HG02885 (cell line): Measurements from ENCODE around the gene CISTR.
"Not testable (repeated sequence)": the region's sequence is repeated elsewhere in the genome, so short reads cannot be mapped to it uniquely, and the experiment has no call there.

Experiments
- ATAC-seq: cut with Tn5 transposase; IDR thresholded peaks from one replicate; pipeline ENCODE4 v1.9.1; 2021; ENCODE audit warnings: mild to moderate bottlenecking; ENCODE audit not compliant: unreplicated experiment, poor library complexity

The CISTR gene

GRCh38 chr12:53725824-53726223 lies 26.0 kb downstream of the CISTR start:
- ATAC-seq, result no peak

DNA sequence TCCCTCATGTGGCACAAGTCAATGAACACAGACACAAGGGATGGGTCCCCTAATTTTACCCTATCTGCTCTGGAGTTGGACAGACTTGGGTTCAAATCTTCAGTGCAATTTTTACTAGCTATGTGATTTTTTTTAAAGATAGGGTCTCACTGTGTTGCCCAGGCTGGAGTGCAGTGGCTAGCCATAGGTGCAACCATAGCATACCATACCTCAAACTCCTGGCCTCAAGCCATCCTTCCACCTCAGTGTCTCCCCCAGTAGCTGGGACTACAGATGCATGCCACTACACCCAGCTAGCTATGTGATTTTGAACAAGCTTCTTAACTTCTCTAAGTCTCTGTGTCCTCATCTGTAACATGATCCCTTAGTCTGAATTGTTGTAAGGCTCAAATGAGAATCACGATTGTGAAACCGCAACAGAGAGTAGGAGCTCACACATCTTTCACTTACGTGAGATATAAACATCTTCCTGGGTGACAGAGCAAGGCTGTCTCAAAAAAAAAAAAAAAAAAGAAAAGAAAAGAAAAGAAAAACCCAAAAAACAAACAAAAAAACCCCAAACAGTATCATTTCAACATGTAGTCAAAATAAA lies 29.2 kb downstream of the CISTR start:
- no peak for ATAC-seq

DNA sequence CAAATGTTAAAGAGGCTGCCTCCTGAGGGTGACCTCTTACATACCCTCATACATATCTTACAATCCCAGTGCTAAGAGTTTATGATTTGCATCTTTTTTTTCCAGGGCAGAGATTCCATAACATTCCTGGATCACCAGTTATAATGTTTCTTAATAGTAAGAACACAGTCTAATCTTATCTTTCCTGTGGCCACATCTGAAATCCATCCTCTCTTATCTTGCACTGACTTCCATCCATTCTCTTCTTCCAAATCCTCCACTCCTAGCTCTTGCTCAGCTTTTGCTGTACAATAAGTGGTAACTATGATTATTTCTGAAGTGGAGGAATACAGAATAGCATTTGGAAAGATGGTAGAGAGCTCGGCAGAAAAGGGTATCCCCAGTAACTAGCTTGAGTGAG lies 30.8 kb downstream of the CISTR start:
- no peak for ATAC-seq

DNA sequence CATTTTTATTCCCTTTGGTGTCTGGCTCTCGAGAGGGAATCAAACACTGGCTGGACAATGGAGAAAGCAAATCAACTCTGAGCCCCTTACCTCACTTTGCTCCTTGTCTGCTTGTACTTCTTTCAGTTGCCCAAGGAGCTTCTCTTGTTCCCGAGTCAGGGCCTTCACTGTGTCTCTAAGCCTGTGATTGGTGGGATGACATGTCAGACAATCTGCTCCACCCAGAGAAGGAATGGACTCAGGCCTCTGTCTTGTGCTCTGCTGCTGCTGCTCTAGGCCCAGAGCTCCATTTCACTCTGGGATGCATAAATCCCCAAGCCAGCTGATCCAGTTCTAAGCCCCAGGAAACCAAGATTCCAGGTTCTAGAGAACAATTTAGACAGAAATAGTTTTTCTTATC lies 32.1 kb downstream of the CISTR start:
- no peak for ATAC-seq

- not testable (repeated sequence) for ATAC-seq
These were observed 33.2 kb downstream of the CISTR start for GRCh38 chr12:53718567-53718966.

- no peak for ATAC-seq
These were observed 34.5 kb downstream of the CISTR start for GRCh38 chr12:53717319-53717718.

GRCh38 chr12:53714004-53714403 lies 37.8 kb downstream of the CISTR start:
- no peak for ATAC-seq

DNA sequence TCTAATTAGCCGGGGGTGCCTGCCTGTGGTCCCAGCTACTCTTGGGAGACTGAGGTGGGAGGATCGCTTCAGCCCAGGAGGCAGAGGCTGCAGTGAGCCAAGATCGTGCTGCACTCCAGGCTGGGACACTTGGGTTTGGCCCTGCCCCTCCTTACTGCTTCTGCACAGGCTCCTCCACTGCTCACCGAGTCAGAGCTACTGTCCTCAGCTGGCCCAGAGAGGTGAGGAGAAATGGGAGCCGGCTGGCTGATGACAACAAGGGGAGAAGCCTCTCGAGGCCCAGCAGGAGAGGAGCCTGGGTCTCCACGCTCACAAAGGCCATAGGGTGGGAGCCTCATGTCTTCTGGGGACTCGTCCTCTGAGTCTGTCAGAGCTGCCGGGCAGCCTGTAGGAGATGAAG lies 38.3 kb downstream of the CISTR start:
- no peak for ATAC-seq

DNA sequence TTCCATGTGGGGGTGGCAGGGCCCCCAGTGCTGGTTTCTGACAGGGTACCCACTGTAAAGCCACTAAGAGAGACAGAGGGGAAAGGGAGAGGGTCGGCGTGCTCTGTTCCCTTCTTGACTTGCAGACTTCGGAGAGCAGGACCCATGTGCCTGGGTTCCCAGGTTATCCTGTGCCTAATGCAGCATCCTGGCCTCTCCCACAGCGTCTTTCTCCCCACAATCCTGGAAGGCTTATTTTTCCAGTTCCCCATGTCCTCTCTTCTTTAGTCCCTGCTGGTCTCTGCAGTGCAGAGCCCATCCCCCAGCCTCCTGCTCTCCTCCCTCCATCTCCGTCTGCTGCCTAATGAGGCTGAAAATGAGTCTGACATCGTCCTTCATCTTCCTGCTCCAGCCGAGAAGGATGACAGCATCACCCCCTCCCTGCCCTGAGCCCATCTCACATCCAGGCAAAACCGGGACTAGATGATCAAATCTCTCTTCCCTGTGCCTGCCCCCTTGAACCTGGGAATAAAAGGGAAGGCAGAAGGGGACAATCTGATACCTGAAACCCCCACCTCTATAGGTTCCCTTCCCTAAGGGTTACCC lies 39.6 kb downstream of the CISTR start:
- ATAC-seq, result no peak

GRCh38 chr12:53710091-53710490 lies 41.7 kb downstream of the CISTR start:
- no peak for ATAC-seq

- ATAC-seq, result no peak
These were observed 42.1 kb downstream of the CISTR start for GRCh38 chr12:53709671-53710070.

GRCh38 chr12:53706080-53706479 lies 45.7 kb downstream of the CISTR start:
- no peak for ATAC-seq

DNA sequence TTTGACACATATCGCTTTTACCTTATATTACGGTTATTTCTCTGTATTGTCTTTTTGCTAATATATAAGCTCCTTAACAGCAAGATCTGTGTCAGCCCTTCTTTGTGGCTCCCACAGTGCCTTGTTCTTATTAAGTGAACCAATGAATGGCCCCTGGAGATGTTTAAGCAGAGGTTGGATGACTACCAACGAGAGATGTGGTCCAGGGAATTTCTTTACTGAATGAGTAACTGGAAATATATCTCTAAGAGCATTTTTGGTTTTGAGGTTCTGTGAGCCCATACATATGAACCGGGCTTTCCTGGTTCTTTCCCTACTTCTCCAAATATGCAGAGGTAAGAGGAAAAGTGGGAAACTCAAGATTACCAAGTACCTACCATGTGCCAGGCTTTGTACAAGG lies 48.0 kb downstream of the CISTR start:
- no peak for ATAC-seq

GRCh38 chr12:53701518-53702264 lies 50.1 kb downstream of the CISTR start:
- peak; percentile 61 for ATAC-seq

DNA sequence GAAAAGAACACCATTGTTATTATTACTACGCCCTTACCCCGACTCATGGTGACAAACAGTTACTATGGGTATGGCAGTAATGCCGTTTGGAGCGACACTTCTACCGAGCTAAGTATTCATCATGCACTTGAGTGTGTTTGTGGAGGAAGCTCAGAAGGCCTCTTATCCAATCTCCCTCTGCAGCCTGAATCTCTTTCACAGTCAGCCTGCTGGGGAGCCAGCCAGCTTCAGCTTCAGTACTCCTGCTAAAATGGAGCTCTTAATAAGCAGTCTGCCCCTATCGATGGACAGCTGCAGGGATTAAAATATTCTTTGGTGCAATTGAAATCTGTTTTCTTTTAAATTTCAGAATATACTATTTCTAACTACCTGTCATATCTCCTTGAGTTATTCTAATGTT lies 51.2 kb downstream of the CISTR start:
- no peak for ATAC-seq

DNA sequence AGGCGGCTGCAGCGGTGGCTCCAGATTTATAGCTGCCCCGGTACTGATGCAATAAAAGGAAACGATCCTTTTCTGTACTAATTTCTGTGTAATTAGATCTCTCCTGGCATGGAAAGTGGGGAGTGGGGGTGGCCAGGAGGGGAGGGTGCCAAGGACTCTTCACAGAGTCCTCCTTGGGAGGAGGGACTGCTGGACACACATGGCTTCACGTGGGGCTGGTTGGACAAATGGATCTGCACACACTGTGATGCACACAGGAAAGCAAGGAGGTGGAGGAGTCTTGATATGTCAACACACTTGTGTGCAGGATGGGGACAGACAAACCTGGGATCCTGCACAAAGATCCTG lies 52.1 kb downstream of the CISTR start:
- ATAC-seq, result no peak

DNA sequence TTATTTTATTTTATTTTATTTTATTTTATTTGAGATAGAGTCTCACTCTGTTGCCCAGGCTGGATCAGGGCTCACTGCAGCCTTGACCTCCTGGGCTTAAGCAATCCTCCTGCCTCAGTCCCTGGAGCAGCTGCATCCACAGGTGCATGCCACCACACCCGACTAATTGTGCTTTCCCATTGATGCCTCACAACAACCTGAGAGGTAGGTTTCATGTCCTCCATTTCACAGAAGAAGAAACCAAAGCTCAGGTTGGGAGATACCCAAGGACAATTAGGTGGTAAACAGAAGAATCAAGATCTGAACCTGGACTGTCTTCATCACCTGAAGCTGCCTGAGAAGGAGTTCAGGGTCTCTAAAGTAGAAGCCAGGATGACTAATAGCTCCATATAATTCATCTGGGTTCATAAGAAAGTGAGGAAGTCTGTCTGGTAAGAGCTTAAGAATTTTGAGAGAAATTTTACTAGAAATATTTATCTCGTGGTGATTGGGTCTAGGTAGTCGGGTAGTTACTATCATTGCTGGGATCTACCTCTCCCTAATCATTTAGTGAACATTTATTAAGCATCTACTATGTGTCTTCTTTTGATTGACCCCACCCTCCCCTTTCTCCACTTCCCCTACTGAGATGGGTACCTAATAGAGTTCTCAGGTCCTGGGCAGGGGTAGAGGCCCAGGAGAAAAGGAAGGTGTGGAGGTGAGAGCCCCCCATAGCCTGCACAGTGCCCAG lies 52.7 kb downstream of the CISTR start:
- no peak for ATAC-seq

GRCh38 chr12:53696655-53697331 lies 55.0 kb downstream of the CISTR start:
- ATAC-seq, result no peak
